Adrenal gland (tissue), 5 donors: Measurements from ENCODE around the gene AKAP13.

Experiments used
- CTCF ChIP-seq, 6 experiments: fragments of 450-650 bp in 4 of 6; fragments of 200-600 bp in 2 of 6; sonication (generic) in 1 of 6; IDR thresholded peaks; 1 replicate in 5 of 6; 2 replicates in 1 of 6; pipeline versions ENCODE4 v1.5.1 to v1.8.0; 2016 to 2021; ENCODE audit warnings: antibody characterized with exemption in 6 of 6, mild to moderate bottlenecking in 2 of 6, moderate library complexity in 1 of 6
- POLR2A ChIP-seq, 2 donors: fragments of 450-650 bp; IDR thresholded peaks; one replicate each; pipeline ENCODE4 v1.6.1; 2017; ENCODE audit warnings: antibody characterized with exemption in 2 of 2, mild to moderate bottlenecking in 2 of 2, moderate library complexity in 1 of 2
- donor health status: DM: no; HTN: no; CAD: no.

GRCh38 chr15:85507114-85507513 lies 126.7 kb downstream of the AKAP13 start:
- TF ChIP-seq CTCF (IDR thresholded peaks at IDR 0.05) (no peak), POLR2A (IDR thresholded peaks at IDR 0.05) (no peak)
